Adipose tissue (tissue), 3 donors: ENCODE measurements around the gene SEC14L3. TPM values are rescaled to one million over a fixed set of nuclear protein-coding genes. Genes with fewer than 3 reads are reported as not detected.
"Not testable (repeated sequence)": the region's sequence is repeated elsewhere in the genome, so short reads cannot be mapped to it uniquely, and the experiment has no call there.

ENCODE experiments used
- H3K27ac ChIP-seq: one replicate; pipeline ENCODE4 v1.5.1; 2013; ENCODE audit warnings: low read depth, low read length
- WGBS, 3 donors: extraction: QIAGEN DNeasy Blood & Tissue Kit; methylation state at CpG; one replicate each; pipeline ENCODE4 v1.1.7; 2013; 5-methylcytosine and 5-hydroxymethylcytosine counted together
- polyA plus RNA-seq, 3 donors: library from polyadenylated mRNA; stranded (reverse); fragments of 200-250 nt; gene quantifications; one replicate each; pipeline ENCODE4 v1.2.3, GENCODE V29; 2013
- donor health status: healthy with polysubstance abuse.
- donor health status: Bipolar disorder and iron deficiency.
- donor health status: healthy.

The SEC14L3 gene
- polyA plus RNA-seq, 3 donors: not detected

DNA sequence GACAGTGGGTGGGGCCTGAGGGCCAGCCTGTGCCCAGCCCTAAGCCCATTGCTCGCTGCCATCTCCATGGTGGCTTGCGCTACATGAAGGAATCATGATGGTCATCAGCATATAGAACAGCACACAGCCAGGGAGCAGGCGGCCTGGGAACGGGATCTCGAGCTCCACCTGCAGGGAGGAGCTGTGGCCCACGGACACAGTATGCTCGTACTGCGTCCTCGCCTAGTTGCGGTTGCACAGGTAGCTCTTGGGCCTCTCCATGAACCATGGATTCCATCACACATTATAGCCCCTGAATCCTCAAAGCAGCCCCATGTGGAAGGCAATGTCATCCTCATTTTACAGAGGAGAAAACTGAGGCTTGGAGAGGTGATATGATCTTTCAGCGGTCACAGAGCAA is 18.6 kb upstream of the SEC14L3 start:
- WGBS, 3 donors: 67 to 71% (median 69%) methylated on average over 11 of the region's 11 CpGs
- H3K27ac ChIP-seq: no peak overlapping the region

DNA sequence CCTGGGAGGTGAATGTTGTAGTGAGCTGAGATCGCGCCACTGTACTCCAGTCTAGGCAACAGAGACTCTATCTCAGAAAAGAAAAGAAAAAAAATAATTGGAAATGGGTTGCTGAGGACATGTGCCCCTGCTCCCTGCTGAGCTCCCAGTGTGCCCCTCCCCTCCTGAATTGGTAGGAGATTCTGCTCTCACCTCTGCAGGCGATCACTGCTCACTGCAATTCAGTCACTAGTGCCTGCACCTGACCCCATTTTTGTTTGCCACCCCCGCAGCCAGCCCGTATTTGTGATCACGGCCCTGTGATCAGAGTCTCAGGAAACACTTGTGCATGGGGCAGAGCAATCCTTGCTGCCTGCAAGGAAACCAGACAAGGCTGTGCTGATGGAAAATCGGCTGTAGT is 16.3 kb upstream of the SEC14L3 start:
- 72 to 84% (median 76%) methylated on average over 7 of the region's 7 CpGs for WGBS, 3 donors
- no peak overlapping the region for H3K27ac ChIP-seq

DNA sequence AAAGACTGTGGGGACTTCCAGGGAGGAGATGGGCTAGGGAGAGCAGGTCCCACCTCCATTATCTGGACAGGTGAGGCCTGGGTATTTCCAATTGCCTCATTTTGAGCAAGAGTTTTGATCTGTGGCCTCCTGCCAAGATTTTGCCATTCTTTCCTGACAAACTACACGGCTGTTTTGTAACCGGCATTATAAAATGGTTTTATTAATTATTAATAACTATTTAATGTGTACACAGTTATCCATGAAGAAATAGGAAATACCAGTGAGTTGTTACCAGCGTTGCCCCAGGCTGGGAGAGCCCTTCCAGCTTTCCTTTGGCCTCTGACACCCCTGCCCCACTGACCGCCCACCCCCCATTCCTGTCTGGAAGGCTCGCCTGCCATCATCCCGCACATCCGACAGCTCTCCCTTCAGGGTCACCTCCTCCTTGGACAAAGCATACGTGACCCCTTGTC is 14.9 kb upstream of the SEC14L3 start:
- 38 to 76% (median 74%) methylated on average over 8 of the region's 8 CpGs for WGBS, 3 donors

GRCh38 chr22:30486118-30486517 is 14.3 kb upstream of the SEC14L3 start:
- H3K27ac ChIP-seq: no peak overlapping the region
- 92 to 95% (median 93%) methylated on average over 5 of the region's 5 CpGs for WGBS, 3 donors

More for the DNA sequence above, 14.9 kb upstream of the SEC14L3 start:
- no peak overlapping the region for H3K27ac ChIP-seq

DNA sequence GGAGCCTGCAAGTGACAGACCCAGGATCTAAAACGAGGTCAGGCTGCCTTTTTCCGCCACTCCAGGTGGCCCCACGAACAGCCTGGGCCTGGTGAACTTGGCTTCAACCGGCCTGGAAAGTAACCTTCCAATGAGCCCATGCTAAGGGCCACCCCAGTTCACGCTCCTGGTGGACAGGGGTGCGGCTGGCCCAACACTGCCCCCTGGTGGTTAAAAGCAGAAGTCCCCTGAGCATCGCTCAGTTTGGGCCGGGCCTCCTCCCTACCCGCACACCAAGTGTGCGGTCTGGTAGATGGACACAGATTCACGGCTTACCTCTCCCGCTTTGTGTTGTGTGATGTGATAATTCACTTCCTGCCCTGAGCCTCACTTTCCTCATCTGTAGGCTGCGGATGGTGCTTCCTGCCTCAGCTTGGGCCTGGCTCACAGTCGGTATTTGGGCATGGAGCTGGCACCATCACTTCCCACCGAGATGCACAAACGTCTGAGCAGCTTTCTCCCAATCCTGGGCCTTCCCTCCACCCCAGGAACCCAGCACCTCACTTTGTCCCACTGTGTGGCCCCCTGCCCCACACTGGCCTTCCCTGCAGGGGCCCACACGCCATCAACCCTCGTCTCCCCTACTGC is 13.7 kb upstream of the SEC14L3 start:
- WGBS, 3 donors: 27 to 43% (median 28%) methylated on average over 18 of the region's 18 CpGs
- H3K27ac ChIP-seq: no peak overlapping the region

DNA sequence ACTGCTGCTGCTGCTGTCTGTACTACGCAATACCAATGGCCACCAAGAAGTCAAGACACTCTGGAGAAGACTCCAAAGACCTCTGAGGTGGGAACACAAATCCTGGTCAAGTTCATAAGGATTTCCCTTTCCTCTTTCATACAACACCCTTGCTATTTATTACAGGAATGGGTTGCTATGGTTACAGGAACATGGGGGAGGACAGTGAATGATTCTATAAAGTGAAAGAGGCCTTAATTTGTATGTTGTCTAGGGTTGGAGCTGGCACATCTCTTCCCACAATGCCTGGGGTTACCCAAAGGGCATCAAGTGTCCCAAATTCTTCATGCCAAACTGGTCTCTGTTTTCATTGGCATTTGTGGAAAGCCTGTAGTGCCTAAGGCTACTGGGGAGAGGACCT is 11.4 kb upstream of the SEC14L3 start:
- no peak overlapping the region for H3K27ac ChIP-seq
- 55 to 92% (median 92%) methylated on average over 1 of the region's 1 CpG for WGBS, 3 donors

- H3K27ac ChIP-seq: no peak overlapping the region
- WGBS, 3 donors: 79 to 88% (median 80%) methylated on average over 5 of the region's 5 CpGs
Measured at GRCh38 chr22:30481711-30482110, 9.9 kb upstream of the SEC14L3 start.

GRCh38 chr22:30479981-30480380 is 8.2 kb upstream of the SEC14L3 start:
- 48 to 70% (median 70%) methylated on average over 2 of the region's 2 CpGs for WGBS, 3 donors
- no peak overlapping the region for H3K27ac ChIP-seq

GRCh38 chr22:30474683-30475424 is 3.0 kb upstream of the SEC14L3 start:
- no peak overlapping the region for H3K27ac ChIP-seq
- WGBS, 3 donors: 25 to 56% (median 55%) methylated on average over 6 of the region's 6 CpGs

GRCh38 chr22:30474121-30474520 is 2.3 kb upstream of the SEC14L3 start:
- H3K27ac ChIP-seq: no peak overlapping the region
- 93 to 95% (median 95%) methylated on average over 4 of the region's 4 CpGs for WGBS, 3 donors

DNA sequence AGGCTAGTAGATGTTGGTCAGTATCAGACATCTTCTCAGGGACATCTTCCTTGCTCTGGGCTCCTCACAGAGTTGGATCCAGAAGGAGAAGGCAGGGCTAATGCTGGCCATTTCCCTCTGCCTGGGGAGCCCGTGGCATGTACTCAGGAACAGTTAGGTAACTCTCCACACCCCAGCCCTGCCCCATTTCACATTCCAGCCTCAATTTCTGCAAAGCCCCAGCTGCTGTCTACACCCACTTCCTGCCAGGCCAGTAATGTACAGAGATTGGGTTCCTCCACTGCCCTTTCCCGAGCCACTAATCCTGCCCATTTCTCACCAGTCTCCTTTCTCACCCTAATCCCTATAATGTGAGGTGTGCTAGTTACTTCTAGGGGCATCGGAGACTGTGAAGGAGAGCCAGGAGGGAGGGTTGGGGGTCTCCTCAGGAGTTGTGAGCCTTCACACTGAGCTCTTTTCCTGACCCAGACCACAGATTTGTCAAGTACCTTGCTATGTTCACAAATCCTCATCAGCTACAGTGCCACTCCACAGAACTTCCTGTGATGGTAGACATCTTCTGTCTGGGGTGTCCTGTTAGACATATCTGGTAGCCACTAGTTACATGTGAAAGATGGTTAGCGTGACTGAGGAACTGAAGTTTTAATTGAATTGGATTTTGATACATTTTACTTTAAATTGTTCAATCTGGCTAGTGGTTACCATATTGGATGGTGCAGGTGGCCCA is 1.3 kb upstream of the SEC14L3 start:
- 63 to 72% (median 69%) methylated on average over 4 of the region's 4 CpGs for WGBS, 3 donors

DNA sequence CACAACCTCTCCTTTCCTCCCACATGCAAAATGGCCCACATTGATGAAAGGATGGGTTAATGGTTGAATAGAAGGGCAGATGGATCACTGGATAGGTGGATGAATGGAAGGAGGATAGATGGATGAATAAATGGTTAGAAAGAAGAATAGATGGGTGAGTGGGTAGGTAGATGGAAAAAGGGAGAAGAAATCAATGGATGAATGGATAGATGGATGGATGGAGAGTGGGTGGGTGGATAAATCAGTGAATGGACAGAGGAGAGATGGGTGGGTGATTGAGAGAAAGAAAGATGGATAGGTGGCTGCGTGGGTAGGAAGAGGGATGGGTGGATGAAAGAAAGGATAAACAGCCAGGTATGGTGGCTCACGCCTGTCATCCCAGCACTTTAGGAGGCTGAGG is 1.2 kb downstream of the SEC14L3 start:
- WGBS, 3 donors: 85 to 94% (median 88%) methylated on average over 2 of the region's 2 CpGs
- H3K27ac ChIP-seq: no peak overlapping the region

More for the DNA sequence above, 1.3 kb upstream of the SEC14L3 start:
- no peak overlapping the region for H3K27ac ChIP-seq

DNA sequence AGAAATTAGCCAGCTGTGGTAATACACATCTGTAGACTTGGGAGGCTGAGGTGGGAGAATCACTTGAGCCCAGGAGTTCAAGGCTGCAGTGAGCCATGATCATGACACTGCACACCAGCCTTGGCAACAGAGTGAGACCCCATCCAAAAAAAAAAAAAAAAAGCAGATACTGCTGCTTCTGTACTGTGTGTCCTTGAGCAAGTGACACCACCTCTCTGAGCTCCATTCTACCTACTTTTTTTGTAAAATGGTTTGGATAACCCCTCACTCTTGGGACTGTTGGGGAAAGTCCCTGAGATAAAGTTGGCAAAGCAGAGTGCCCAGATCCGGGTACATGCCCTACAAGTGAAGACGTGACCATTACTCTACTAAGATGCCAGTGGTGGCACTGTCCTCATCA is 2.7 kb downstream of the SEC14L3 start:
- H3K27ac ChIP-seq: no peak overlapping the region
- WGBS, 3 donors: 39 to 90% (median 50%) methylated on average over 2 of the region's 2 CpGs

GRCh38 chr22:30460555-30460954 is 11.3 kb downstream of the SEC14L3 start:
- not testable (repeated sequence) for H3K27ac ChIP-seq
- WGBS, 3 donors: 85 to 86% (median 86%) methylated on average over 6 of the region's 6 CpGs

GRCh38 chr22:30460147-30460546 is 11.7 kb downstream of the SEC14L3 start:
- H3K27ac ChIP-seq: no peak overlapping the region
- 37 to 88% (median 74%) methylated on average over 4 of the region's 4 CpGs for WGBS, 3 donors

- 41 to 77% (median 57%) methylated on average over 4 of the region's 4 CpGs for WGBS, 3 donors
Measured at GRCh38 chr22:30459181-30460052, 12.4 kb downstream of the SEC14L3 start.

DNA sequence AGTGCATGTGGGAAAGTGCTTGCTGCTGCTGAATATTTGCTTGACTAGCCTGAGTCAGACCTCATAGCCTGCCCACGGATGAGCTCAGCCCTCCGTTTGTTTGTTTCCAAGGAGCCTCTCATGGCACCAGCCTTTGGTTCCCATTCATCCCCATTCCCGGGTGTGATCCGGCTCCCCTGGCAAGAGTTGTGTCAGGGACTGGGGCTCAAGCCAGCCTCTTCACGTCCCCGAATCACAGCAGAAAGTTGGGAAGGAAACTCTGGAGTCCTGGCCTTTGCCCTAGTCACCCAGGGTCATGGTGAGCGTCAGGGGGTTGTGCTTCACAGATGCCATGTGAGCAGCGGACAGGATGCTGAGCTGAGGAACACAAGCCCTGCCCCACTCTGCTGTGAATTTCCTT is 13.8 kb downstream of the SEC14L3 start:
- no peak overlapping the region for H3K27ac ChIP-seq
- WGBS, 3 donors: 42 to 69% (median 56%) methylated on average over 8 of the region's 8 CpGs

More at GRCh38 chr22:30459181-30460052, 12.4 kb downstream of the SEC14L3 start:
- no peak overlapping the region for H3K27ac ChIP-seq

- WGBS, 3 donors: 88 to 92% (median 92%) methylated on average over 8 of the region's 8 CpGs
- no peak overlapping the region for H3K27ac ChIP-seq
Measured at GRCh38 chr22:30455075-30455840, 16.6 kb downstream of the SEC14L3 start.
